Panc1 (cell line): ENCODE measurements around the gene CLCN2. TPM values are rescaled to one million over a fixed set of nuclear protein-coding genes. Genes with fewer than 3 reads are reported as not detected.

Experiments
- ATAC-seq: fragments of 200-7000 bp; cut with Tn5 transposase; 2 replicates; pipeline ENCODE4 v1.9.1; 2020; ENCODE audit warnings: mild to moderate bottlenecking, moderate library complexity
- BruUV-seq: library from RNA; stranded (reverse); fragments of 400-500 nt; replicated peaks from 2 replicates; lab custom pipeline; 2021; lab: Mats Ljungman, UMichigan
- CTCF ChIA-PET: fragments of 300-600 bp; sonication (Branson Sonifier 250); formaldehyde crosslinking; loops from one replicate; lab custom pipeline; 2022; ENCODE audit warnings: antibody characterized with exemption; lab: Charles Lee
- POLR2A ChIA-PET: fragments of 300-600 bp; sonication (Branson Sonifier 250); formaldehyde crosslinking; loops from one replicate; lab custom pipeline; 2022; ENCODE audit warnings: antibody characterized with exemption; lab: Charles Lee
- DNase-seq: peaks from one replicate; pipeline ENCODE4 v3.0.0-alpha.2; 2010; ENCODE audit warnings: low read depth, low spot score
- H3K27ac ChIP-seq: 2 replicates; pipeline ENCODE4 v1.5.1; 2011; ENCODE audit warnings: mild to moderate bottlenecking, low read length, inconsistent platforms
- H3K27me3 ChIP-seq: fragments of 200-500 bp; sonication (Bioruptor generic); 2 replicates; pipeline ENCODE4 v1.6.0; 2014; ENCODE audit warnings: low read length, inconsistent platforms; ENCODE audit not compliant: control insufficient read depth, insufficient read depth
- H3K36me3 ChIP-seq: fragments of 200-500 bp; sonication (Bioruptor generic); 2 replicates; pipeline ENCODE4 v1.5.1; 2014; ENCODE audit warnings: inconsistent platforms, mild to moderate bottlenecking, low read length, moderate library complexity; ENCODE audit not compliant: control insufficient read depth, insufficient read depth
- H3K4me1 ChIP-seq: 2 replicates; pipeline ENCODE4 v1.5.1; 2011; ENCODE audit warnings: inconsistent platforms, mild to moderate bottlenecking, low read length, moderate library complexity; ENCODE audit not compliant: control insufficient read depth, insufficient read depth
- H3K4me3 ChIP-seq, 2 experiments: 2 replicates each; pipeline ENCODE4 v1.5.1; 2011 to 2012; ENCODE audit warnings: low read depth in 2 of 2, low read length in 2 of 2, mild to moderate bottlenecking in 2 of 2, inconsistent platforms in 1 of 2, moderate library complexity in 1 of 2
- H3K9me3 ChIP-seq: fragments of 200-500 bp; sonication (Bioruptor generic); 2 replicates; pipeline ENCODE4 v1.5.1; 2014; ENCODE audit warnings: low read depth, mild to moderate bottlenecking, inconsistent platforms, low read length, moderate library complexity; ENCODE audit not compliant: control insufficient read depth, insufficient read depth
- CTCF ChIP-seq: fragments of 450-650 bp; IDR thresholded peaks from 2 replicates; pipeline ENCODE4 v1.5.1; 2017; ENCODE audit warnings: mild to moderate bottlenecking
- POLR2AphosphoS5 ChIP-seq: IDR thresholded peaks from 2 replicates; pipeline ENCODE4 v1.6.1; 2012; ENCODE audit warnings: mild to moderate bottlenecking, low read depth, low read length, moderate library complexity
- REST ChIP-seq, 2 experiments: IDR thresholded peaks; 2 replicates each; pipeline ENCODE4 v1.6.1; 2011 to 2012; ENCODE audit warnings: low read depth in 2 of 2, control low read depth in 1 of 2, low read length in 1 of 2, mild to moderate bottlenecking in 1 of 2, moderate library complexity in 1 of 2; ENCODE audit not compliant: insufficient read depth in 1 of 2
- SIN3A ChIP-seq: IDR thresholded peaks from 2 replicates; pipeline ENCODE4 v1.6.1; 2012; ENCODE audit warnings: low read depth, mild to moderate bottlenecking, low read length, moderate library complexity, borderline replicate concordance; ENCODE audit not compliant: insufficient read depth
- TCF7L2 ChIP-seq: IDR thresholded peaks from 2 replicates; pipeline ENCODE4 v1.6.1; 2011; ENCODE audit warnings: mild to moderate bottlenecking, low read depth, low read length, inconsistent platforms
- in situ Hi-C: cut with HindIII; loops from 2 replicates; pipeline ENCODE4 v1.10.0; 2016; ENCODE audit warnings: low sequenced_read_pairs, low pct_unique_long_range_greater_than_20kb
- intact Hi-C: fragments of 100-400 bp; cut with micrococcal nuclease; formaldehyde crosslinking; loops from one replicate; pipeline ENCODE4 v1.10.0; 2022; ENCODE audit not compliant: unreplicated experiment
- total RNA-seq: library from RNA; stranded (reverse); gene quantifications from one replicate; pipeline ENCODE4 v1.2.1, GENCODE V29; 2021; ENCODE audit not compliant: unreplicated experiment

CLCN2 gene
- total RNA-seq, 1 experiment from 2014 or later: 22.5 TPM

DNA sequence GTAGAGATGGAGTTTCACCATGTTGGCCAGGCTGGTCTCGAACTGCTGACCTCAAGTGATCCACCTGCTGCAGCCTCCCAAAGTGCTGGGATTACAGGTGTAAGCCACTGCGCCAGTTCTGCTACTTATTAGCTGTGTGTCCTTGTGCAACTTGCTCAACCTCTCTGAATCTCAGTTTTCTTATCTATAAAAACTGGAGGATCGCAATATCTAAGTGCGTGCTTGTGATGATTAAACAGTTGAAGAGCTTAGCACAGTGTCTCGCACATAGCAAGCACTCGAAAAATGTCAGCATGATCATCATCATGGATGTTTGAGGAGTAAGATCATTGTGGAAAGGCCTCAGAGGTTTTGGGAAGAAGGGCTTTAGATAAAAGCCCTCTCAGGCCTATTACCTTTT is 10.8 kb downstream of the CLCN2 start:
- Histone ChIP-seq H3K9me3 (no peaks in the 10 kb centered on the region), H3K36me3 (no peaks in the 10 kb centered on the region; the same call in 1 of the 2 replicates), H3K27ac (no peak overlapping the region), H3K4me1 (peaks cover 2% of the 10 kb centered on the region; the same call in 1 of the 2 replicates), H3K27me3 (no peaks in the 10 kb centered on the region), H3K4me3 (no peak overlapping the region)
- ChIA-PET POLR2A (no interaction called here), CTCF (no interaction called here)
- DNase-seq (no peak), ATAC-seq (no peak)
- in situ Hi-C loops (no loop called here), intact Hi-C loops (no loop called here)
- no TSS peak for BruUV-seq
- TF ChIP-seq REST (IDR thresholded peaks at IDR 0.05; ENCODE audit: insufficient read depth in 1 of 2, low read depth in 2 of 2, low read length in 1 of 2) (no peak), CTCF (no peak), POLR2AphosphoS5 (no peak), TCF7L2 (no peak), SIN3A (no peak)

GRCh38 chr3:184349563-184350470 is 11.6 kb downstream of the CLCN2 start:
- no peaks in the 10 kb centered on the region; the same call in 1 of the 2 replicates for H3K36me3 ChIP-seq
- in situ Hi-C loops: no loop called here
- H3K9me3 ChIP-seq: no peaks in the 10 kb centered on the region
- no TSS peak for BruUV-seq
- no peak for DNase-seq
- CTCF ChIA-PET: no interaction called here
- no peak overlapping the region for H3K4me3 ChIP-seq
- H3K27me3 ChIP-seq: no peaks in the 10 kb centered on the region
- ATAC-seq: no peak
- no peak overlapping the region for H3K27ac ChIP-seq
- intact Hi-C loops: no loop called here
- TF ChIP-seq TCF7L2 (no peak), REST (IDR thresholded peaks at IDR 0.05; ENCODE audit: insufficient read depth in 1 of 2, low read depth in 2 of 2, low read length in 1 of 2) (no peak), SIN3A (no peak), CTCF (no peak), POLR2AphosphoS5 (no peak)
- H3K4me1 ChIP-seq: peaks cover 6% of the 10 kb centered on the region; the same call in 1 of the 2 replicates
- POLR2A ChIA-PET: no interaction called here
